Loucy (cell line): ENCODE results near the gene FBLL1.

ENCODE experiments used
- CTCF ChIP-seq: fragments of 200-600 bp; sonication (generic); conservative IDR thresholded peaks from 2 replicates; pipeline ENCODE4 v1.5.1; 2014; ENCODE audit warnings: mild to moderate bottlenecking, antibody characterized with exemption, low read length
- EZH2phosphoT487 ChIP-seq: fragments of 200-600 bp; IDR thresholded peaks from 2 replicates; pipeline ENCODE4 v1.6.1; 2018; ENCODE audit warnings: antibody characterized with exemption, mild to moderate bottlenecking, moderate library complexity, borderline replicate concordance

DNA sequence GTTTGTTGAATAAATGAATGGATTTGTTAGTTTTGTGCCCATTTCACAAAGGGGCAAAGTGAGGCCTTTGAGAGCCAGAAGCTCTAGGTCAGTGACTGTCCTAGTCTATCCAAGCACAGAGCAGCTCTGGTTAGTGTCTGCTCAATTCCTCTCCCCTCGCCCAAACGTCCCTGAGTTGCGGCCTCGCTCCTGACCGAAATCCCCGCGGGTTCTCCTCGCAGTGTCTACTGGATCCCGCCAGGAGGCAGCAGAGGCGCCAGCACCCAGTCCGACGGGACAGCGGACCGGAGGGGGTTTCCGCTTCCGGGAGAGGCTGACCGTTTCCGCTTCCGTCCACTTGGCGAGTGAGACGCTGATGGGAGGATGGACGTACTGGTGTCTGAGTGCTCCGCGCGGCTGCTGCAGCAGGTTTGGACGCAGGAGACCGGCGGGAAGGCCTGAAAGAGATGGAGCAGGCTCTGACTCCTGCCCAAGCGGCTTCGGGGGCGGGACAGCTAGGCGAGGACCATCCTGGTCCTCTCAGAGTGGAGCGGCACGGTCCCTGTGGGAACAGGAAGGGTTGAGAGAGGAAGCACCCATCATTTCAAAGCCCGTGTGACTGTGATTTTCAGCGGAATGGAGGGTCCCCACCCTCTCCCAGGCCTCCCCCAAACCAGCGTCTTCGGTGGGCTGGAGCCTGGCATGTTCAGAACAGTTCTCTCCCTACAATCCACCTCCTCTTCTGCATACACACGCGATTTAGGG is 42.8 kb upstream of the FBLL1 start, which contains the start of gene RARS1:
- TF ChIP-seq EZH2phosphoT487 (no peak), CTCF (peak; percentile 72)
